ENCODE measurements around the gene PSME4.
"Not testable (repeated sequence)": the region's sequence is repeated elsewhere in the genome, so short reads cannot be mapped to it uniquely, and the experiment has no call there.

PSME4 gene

GRCh38 chr2:53841651-53842050, 129.1 kb downstream of the PSME4 start:
- H3K23ac ChIP-seq (ENCODE audit: low read length); H4K8ac ChIP-seq (ENCODE audit: low read depth, low read length); H2BK5ac ChIP-seq (ENCODE audit: low read length); H2AK5ac ChIP-seq (ENCODE audit: low read length); H3K9ac ChIP-seq (ENCODE audit: low read length); H3K36me3 ChIP-seq (ENCODE audit: control insufficient read depth, insufficient read depth, low read length); DNase-seq; H3K4ac ChIP-seq (ENCODE audit: low read depth, low read length); H3K4me2 ChIP-seq (ENCODE audit: low read length); H3K56ac ChIP-seq (ENCODE audit: low read length); H3K79me1 ChIP-seq (ENCODE audit: low read length); H2BK120ac ChIP-seq (ENCODE audit: low read depth, low read length); H2BK15ac ChIP-seq (replicated peaks; ENCODE audit: low read depth); H3K4me3 ChIP-seq (ENCODE audit: low read length); H3K18ac ChIP-seq (ENCODE audit: low read length); H3K79me2 ChIP-seq (ENCODE audit: control insufficient read depth, insufficient read depth, low read length); H3K27ac ChIP-seq (ENCODE audit: low read depth, low read length); H3K4me1 ChIP-seq (ENCODE audit: control insufficient read depth, low read depth, low read length); H4K5ac ChIP-seq (ENCODE audit: low read length); H3K27me3 ChIP-seq (ENCODE audit: insufficient read depth, low read length, poor library complexity): not testable (repeated sequence)
- no CpG with 5 or more reads among the region's 7 CpGs for WGBS (ENCODE audit: extremely low coverage, insufficient coverage, low lambda C conversion rate)

- no peak for DNase-seq
- no peak overlapping the region for H3K9ac ChIP-seq (ENCODE audit: low read length)
- H3K4me2 ChIP-seq (ENCODE audit: low read length): no peak overlapping the region
- no peak overlapping the region for H3K27ac ChIP-seq (ENCODE audit: low read depth, low read length)
- no peak overlapping the region for H2BK120ac ChIP-seq (ENCODE audit: low read depth, low read length)
- H3K79me1 ChIP-seq (ENCODE audit: low read length): no peaks in the 10 kb centered on the region
- no peaks in the 10 kb centered on the region for H3K27me3 ChIP-seq (ENCODE audit: insufficient read depth, low read length, poor library complexity)
- WGBS (ENCODE audit: extremely low coverage, insufficient coverage, low lambda C conversion rate): no CpG with 5 or more reads among the region's 1 CpG
- H3K23ac ChIP-seq (ENCODE audit: low read length): no peak overlapping the region
- no peak overlapping the region for H3K56ac ChIP-seq (ENCODE audit: low read length)
- no peak overlapping the region for H3K4ac ChIP-seq (ENCODE audit: low read depth, low read length)
- no peak overlapping the region for H3K18ac ChIP-seq (ENCODE audit: low read length)
- H3K79me2 ChIP-seq (ENCODE audit: control insufficient read depth, insufficient read depth, low read length): no peaks in the 10 kb centered on the region
- H2BK15ac ChIP-seq (replicated peaks; ENCODE audit: low read depth): no peak overlapping the region
- H4K5ac ChIP-seq (ENCODE audit: low read length): no peak overlapping the region
- no peak overlapping the region for H4K8ac ChIP-seq (ENCODE audit: low read depth, low read length)
- H2AK5ac ChIP-seq (ENCODE audit: low read length): no peak overlapping the region
- no peaks in the 10 kb centered on the region for H3K4me1 ChIP-seq (ENCODE audit: control insufficient read depth, low read depth, low read length)
- no peak overlapping the region for H2BK5ac ChIP-seq (ENCODE audit: low read length)
- H3K4me3 ChIP-seq (ENCODE audit: low read length): no peak overlapping the region
- no peaks in the 10 kb centered on the region for H3K36me3 ChIP-seq (ENCODE audit: control insufficient read depth, insufficient read depth, low read length)
Observed at GRCh38 chr2:53840580-53840979, 130.2 kb downstream of the PSME4 start.

- H3K4ac ChIP-seq (ENCODE audit: low read depth, low read length); H2BK120ac ChIP-seq (ENCODE audit: low read depth, low read length); H3K56ac ChIP-seq (ENCODE audit: low read length); H3K27me3 ChIP-seq (ENCODE audit: insufficient read depth, low read length, poor library complexity); DNase-seq; H3K4me1 ChIP-seq (ENCODE audit: control insufficient read depth, low read depth, low read length); H4K5ac ChIP-seq (ENCODE audit: low read length); H2AK5ac ChIP-seq (ENCODE audit: low read length); H3K4me3 ChIP-seq (ENCODE audit: low read length); H4K8ac ChIP-seq (ENCODE audit: low read depth, low read length); H2BK15ac ChIP-seq (replicated peaks; ENCODE audit: low read depth); H3K23ac ChIP-seq (ENCODE audit: low read length); H3K36me3 ChIP-seq (ENCODE audit: control insufficient read depth, insufficient read depth, low read length); H3K79me1 ChIP-seq (ENCODE audit: low read length); H3K27ac ChIP-seq (ENCODE audit: low read depth, low read length); H3K4me2 ChIP-seq (ENCODE audit: low read length); H3K79me2 ChIP-seq (ENCODE audit: control insufficient read depth, insufficient read depth, low read length); H3K18ac ChIP-seq (ENCODE audit: low read length); H2BK5ac ChIP-seq (ENCODE audit: low read length); H3K9ac ChIP-seq (ENCODE audit: low read length): not testable (repeated sequence)
- WGBS (ENCODE audit: extremely low coverage, insufficient coverage, low lambda C conversion rate): no CpG with 5 or more reads among the region's 4 CpGs
Observed at GRCh38 chr2:53829980-53830290, 140.9 kb downstream of the PSME4 start.

GRCh38 chr2:53829273-53829979, 141.4 kb downstream of the PSME4 start:
- Histone ChIP-seq H2AK5ac (ENCODE audit: low read length) (no peak overlapping the region), H4K5ac (ENCODE audit: low read length) (no peak overlapping the region), H2BK15ac (replicated peaks; ENCODE audit: low read depth) (no peak overlapping the region), H3K9ac (ENCODE audit: low read length) (no peak overlapping the region), H3K4me1 (ENCODE audit: control insufficient read depth, low read depth, low read length) (no peaks in the 10 kb centered on the region), H3K4me3 (ENCODE audit: low read length) (no peak overlapping the region), H3K4ac (ENCODE audit: low read depth, low read length) (no peak overlapping the region), H3K79me1 (ENCODE audit: low read length) (no peaks in the 10 kb centered on the region), H2BK120ac (ENCODE audit: low read depth, low read length) (no peak overlapping the region), H3K4me2 (ENCODE audit: low read length) (no peak overlapping the region), H4K8ac (ENCODE audit: low read depth, low read length) (no peak overlapping the region), H2BK5ac (ENCODE audit: low read length) (no peak overlapping the region), H3K27me3 (ENCODE audit: insufficient read depth, low read length, poor library complexity) (no peaks in the 10 kb centered on the region), H3K18ac (ENCODE audit: low read length) (no peak overlapping the region), H3K36me3 (ENCODE audit: control insufficient read depth, insufficient read depth, low read length) (no peaks in the 10 kb centered on the region), H3K79me2 (ENCODE audit: control insufficient read depth, insufficient read depth, low read length) (no peaks in the 10 kb centered on the region), H3K27ac (ENCODE audit: low read depth, low read length) (no peak overlapping the region), H3K56ac (ENCODE audit: low read length) (no peak overlapping the region), H3K23ac (ENCODE audit: low read length) (no peak overlapping the region)
- 100% methylated on average over 2 of the region's 11 CpGs for WGBS (ENCODE audit: extremely low coverage, insufficient coverage, low lambda C conversion rate)
- DNase-seq: no peak

- Histone ChIP-seq H3K27me3 (ENCODE audit: insufficient read depth, low read length, poor library complexity) (no peaks in the 10 kb centered on the region), H2BK5ac (ENCODE audit: low read length) (no peak overlapping the region), H4K8ac (ENCODE audit: low read depth, low read length) (no peak overlapping the region), H2AK5ac (ENCODE audit: low read length) (no peak overlapping the region), H2BK15ac (replicated peaks; ENCODE audit: low read depth) (no peak overlapping the region), H3K27ac (ENCODE audit: low read depth, low read length) (no peak overlapping the region), H3K79me2 (ENCODE audit: control insufficient read depth, insufficient read depth, low read length) (no peaks in the 10 kb centered on the region), H3K23ac (ENCODE audit: low read length) (no peak overlapping the region), H4K5ac (ENCODE audit: low read length) (no peak overlapping the region), H3K79me1 (ENCODE audit: low read length) (no peaks in the 10 kb centered on the region), H3K4me1 (ENCODE audit: control insufficient read depth, low read depth, low read length) (no peaks in the 10 kb centered on the region), H3K56ac (ENCODE audit: low read length) (no peak overlapping the region), H3K18ac (ENCODE audit: low read length) (no peak overlapping the region), H3K4me2 (ENCODE audit: low read length) (no peak overlapping the region), H3K9ac (ENCODE audit: low read length) (no peak overlapping the region), H3K4me3 (ENCODE audit: low read length) (no peak overlapping the region), H2BK120ac (ENCODE audit: low read depth, low read length) (no peak overlapping the region), H3K36me3 (ENCODE audit: control insufficient read depth, insufficient read depth, low read length) (no peaks in the 10 kb centered on the region), H3K4ac (ENCODE audit: low read depth, low read length) (no peak overlapping the region)
- WGBS (ENCODE audit: extremely low coverage, insufficient coverage, low lambda C conversion rate): no CpG with 5 or more reads among the region's 4 CpGs
- no peak for DNase-seq
Observed at GRCh38 chr2:53828331-53828730, 142.5 kb downstream of the PSME4 start.
